ENCODE results near the gene GEMIN4.

DNA sequence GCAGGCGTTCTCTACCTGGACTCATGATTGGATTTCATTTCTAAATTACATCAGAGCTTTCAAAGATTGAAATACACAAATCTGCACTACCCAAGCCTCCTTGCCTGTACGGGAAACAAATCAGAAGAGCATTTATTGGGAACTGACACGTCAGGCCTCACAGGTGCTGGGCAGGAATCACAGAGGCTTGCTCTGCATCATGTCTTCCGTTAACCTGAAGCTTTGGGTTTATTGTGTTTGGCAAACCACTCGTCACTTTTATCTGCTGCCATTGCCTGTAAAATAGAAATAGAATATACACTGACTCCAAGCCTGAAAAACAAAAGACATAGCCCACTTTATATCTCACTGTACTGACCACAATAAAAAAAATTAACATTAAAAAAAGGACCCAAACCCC lies 7.9 kb upstream of the GEMIN4 start:
- TF ChIP-seq ZNF837 (tag by site-specific recombination; IDR thresholded peaks at IDR 0.05) (no peak), MEIS1 (CRISPR knock-in tag; IDR thresholded peaks at IDR 0.05; ENCODE audit: borderline replicate concordance) (no peak)
